ENCODE measurements around the gene SCUBE3.

GRCh38 chr6:35238843-35239289, 25.1 kb downstream of the SCUBE3 start:
- TF ChIP-seq POLR2AphosphoS5 (IDR thresholded peaks at IDR 0.05; ENCODE audit: borderline replicate concordance, low read depth, low read length): no peak
- no peak for TF ChIP-seq EZH2 (IDR thresholded peaks at IDR 0.05)

All from SK-N-MC (cell line).